Measurements from ENCODE around the gene TRIP13.

DNA sequence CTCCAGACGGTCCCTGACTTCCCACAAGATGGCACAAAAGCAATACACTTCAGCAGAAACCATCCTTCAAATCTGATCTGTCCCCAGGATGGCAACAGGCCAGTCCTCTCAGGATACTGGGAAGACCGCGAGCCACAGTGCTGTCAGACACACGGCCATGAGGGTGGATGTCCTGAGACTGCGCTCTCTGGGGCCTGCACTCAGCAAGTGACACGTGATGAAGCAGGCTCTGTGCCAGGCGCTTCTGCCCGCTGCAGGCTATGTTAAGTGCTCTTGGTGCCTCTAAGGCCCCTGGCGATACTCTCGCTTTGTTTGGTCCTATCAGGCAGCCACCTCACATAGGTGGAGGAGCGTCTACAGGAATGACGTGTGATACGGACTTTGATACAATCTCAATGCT, 7.2 kb upstream of the TRIP13 start:
- TF ChIP-seq, protein P1, sequence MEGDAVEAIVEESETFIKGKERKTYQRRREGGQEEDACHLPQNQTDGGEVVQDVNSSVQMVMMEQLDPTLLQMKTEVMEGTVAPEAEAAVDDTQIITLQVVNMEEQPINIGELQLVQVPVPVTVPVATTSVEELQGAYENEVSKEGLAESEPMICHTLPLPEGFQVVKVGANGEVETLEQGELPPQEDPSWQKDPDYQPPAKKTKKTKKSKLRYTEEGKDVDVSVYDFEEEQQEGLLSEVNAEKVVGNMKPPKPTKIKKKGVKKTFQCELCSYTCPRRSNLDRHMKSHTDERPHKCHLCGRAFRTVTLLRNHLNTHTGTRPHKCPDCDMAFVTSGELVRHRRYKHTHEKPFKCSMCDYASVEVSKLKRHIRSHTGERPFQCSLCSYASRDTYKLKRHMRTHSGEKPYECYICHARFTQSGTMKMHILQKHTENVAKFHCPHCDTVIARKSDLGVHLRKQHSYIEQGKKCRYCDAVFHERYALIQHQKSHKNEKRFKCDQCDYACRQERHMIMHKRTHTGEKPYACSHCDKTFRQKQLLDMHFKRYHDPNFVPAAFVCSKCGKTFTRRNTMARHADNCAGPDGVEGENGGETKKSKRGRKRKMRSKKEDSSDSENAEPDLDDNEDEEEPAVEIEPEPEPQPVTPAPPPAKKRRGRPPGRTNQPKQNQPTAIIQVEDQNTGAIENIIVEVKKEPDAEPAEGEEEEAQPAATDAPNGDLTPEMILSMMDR (conservative IDR thresholded peaks at IDR 0.05; ENCODE audit: low read depth, low read length) = no peak
- no peak for TF ChIP-seq CEBPB (IDR thresholded peaks at IDR 0.05; ENCODE audit: low read depth, low read length)
- TF ChIP-seq FOS (IDR thresholded peaks at IDR 0.05; ENCODE audit: low read depth, low read length) = no peak

Measured in IMR-90 (cell line).